GM12878 (cell line): Measurements from ENCODE around the gene TERB1.

ENCODE experiments used
- CHD2 ChIP-seq: IDR thresholded peaks from 2 replicates; pipeline ENCODE4 v1.6.1; 2011; ENCODE audit warnings: low read depth, low read length, improper control_type of control experiment, borderline replicate concordance
- CTCF ChIP-seq, 3 experiments: IDR thresholded peaks in 2 of 3; conservative IDR thresholded peaks in 1 of 3; 2 replicates each; pipeline ENCODE4 v1.5.1; 2011; ENCODE audit warnings: low read depth in 3 of 3, low read length in 3 of 3, mild to moderate bottlenecking in 3 of 3, control low read depth in 2 of 3, moderate library complexity in 2 of 3, inconsistent platforms in 1 of 3, mixed read lengths in 1 of 3; ENCODE audit not compliant: control insufficient read depth in 2 of 3, insufficient read depth in 1 of 3; ENCODE audit errors: extremely low read depth in 1 of 3
- MAX ChIP-seq: IDR thresholded peaks from 2 replicates; pipeline ENCODE4 v1.6.1; 2012; ENCODE audit warnings: low read depth, low read length, improper control_type of control experiment
- POLR2A ChIP-seq: IDR thresholded peaks from 2 replicates; pipeline ENCODE4 v1.6.1; 2011; ENCODE audit warnings: low read depth, mild to moderate bottlenecking, low read length
- USF2 ChIP-seq: IDR thresholded peaks from 2 replicates; pipeline ENCODE4 v1.6.1; 2011; ENCODE audit warnings: low read depth, low read length, improper control_type of control experiment, borderline replicate concordance

- TF ChIP-seq CTCF (IDR thresholded peaks at IDR 0.05 in 2 of 3, conservative IDR thresholded peaks at IDR 0.05 in 1 of 3; ENCODE audit: control insufficient read depth in 2 of 3, extremely low read depth in 1 of 3, insufficient read depth in 1 of 3, low read depth in 3 of 3, low read length in 3 of 3) (no peak), POLR2A (no peak), CHD2 (no peak), USF2 (no peak), MAX (no peak)
These were observed 3.2 kb downstream of the TERB1 start for GRCh38 chr16:66798161-66798560.
